H9 (cell line): ENCODE results near the gene CFAP141. TPM values are rescaled to one million over a fixed set of nuclear protein-coding genes. Genes with fewer than 3 reads are reported as not detected.

ENCODE experiments used
- DNase-seq: peaks from one replicate; pipeline ENCODE4 v3.0.0-alpha.2; 2017
- H2AFZ ChIP-seq: one replicate; pipeline ENCODE4 v1.6.1; 2013; ENCODE audit warnings: mild to moderate bottlenecking, low read length, control low read depth, moderate library complexity
- H2AK5ac ChIP-seq: 2 replicates; pipeline ENCODE4 v1.6.1; 2013; ENCODE audit warnings: low read length, control low read depth, mixed read lengths; ENCODE audit not compliant: insufficient read length
- H2BK120ac ChIP-seq: one replicate; pipeline ENCODE4 v1.6.1; 2013; ENCODE audit warnings: low read depth, mild to moderate bottlenecking, low read length, control low read depth, inconsistent platforms; ENCODE audit not compliant: poor library complexity, severe bottlenecking
- H2BK12ac ChIP-seq: 2 replicates; pipeline ENCODE4 v1.6.1; 2013; ENCODE audit warnings: low read length, control low read depth, mixed read lengths, low read depth; ENCODE audit not compliant: insufficient read length
- H2BK15ac ChIP-seq: 2 replicates; pipeline ENCODE4 v1.6.1; 2013; ENCODE audit warnings: low read depth, low read length, control low read depth
- H2BK20ac ChIP-seq: one replicate; pipeline ENCODE4 v1.6.1; 2013; ENCODE audit warnings: low read depth, mild to moderate bottlenecking, low read length, control low read depth, inconsistent platforms; ENCODE audit not compliant: poor library complexity, severe bottlenecking
- H2BK5ac ChIP-seq: 2 replicates; pipeline ENCODE4 v1.6.1; 2013; ENCODE audit warnings: low read length, control low read depth, mixed read lengths; ENCODE audit not compliant: insufficient read length
- H3K14ac ChIP-seq: 2 replicates; pipeline ENCODE4 v1.6.1; 2013; ENCODE audit warnings: low read length, control low read depth; ENCODE audit not compliant: insufficient read depth
- H3K18ac ChIP-seq: 2 replicates; pipeline ENCODE4 v1.6.1; 2013; ENCODE audit warnings: low read depth, mild to moderate bottlenecking, mixed read lengths, low read length, control low read depth; ENCODE audit not compliant: insufficient read length
- H3K23ac ChIP-seq: 2 replicates; pipeline ENCODE4 v1.6.1; 2013; ENCODE audit warnings: low read length, control low read depth, mixed read lengths, low read depth; ENCODE audit not compliant: insufficient read length
- H3K23me2 ChIP-seq: 2 replicates; pipeline ENCODE4 v1.6.1; 2013; ENCODE audit warnings: low read depth, mild to moderate bottlenecking, mixed read lengths, low read length, control low read depth; ENCODE audit not compliant: insufficient read length, poor library complexity, severe bottlenecking
- H3K27ac ChIP-seq: 2 replicates; pipeline ENCODE4 v1.5.1; 2013; ENCODE audit warnings: low read length, control low read depth, mixed read lengths, low read depth; ENCODE audit not compliant: insufficient read length
- H3K27me3 ChIP-seq: 2 replicates; pipeline ENCODE4 v1.6.1; 2013; ENCODE audit warnings: low read length, control low read depth, inconsistent platforms; ENCODE audit not compliant: insufficient read depth
- H3K4ac ChIP-seq: 2 replicates; pipeline ENCODE4 v1.6.1; 2013; ENCODE audit warnings: low read depth, mild to moderate bottlenecking, control low read depth, inconsistent platforms, low read length, moderate library complexity
- H3K4me1 ChIP-seq: 2 replicates; pipeline ENCODE4 v1.6.1; 2013; ENCODE audit warnings: low read length, control low read depth, inconsistent platforms; ENCODE audit not compliant: insufficient read depth
- H3K4me2 ChIP-seq: 2 replicates; pipeline ENCODE4 v1.6.1; 2013; ENCODE audit warnings: low read length, control low read depth, mixed read lengths; ENCODE audit not compliant: insufficient read length, insufficient read depth
- H3K56ac ChIP-seq: 2 replicates; pipeline ENCODE4 v1.6.1; 2013; ENCODE audit warnings: low read depth, mild to moderate bottlenecking, mixed read lengths, low read length, control low read depth; ENCODE audit not compliant: insufficient read length
- H3K79me1 ChIP-seq: 2 replicates; pipeline ENCODE4 v1.6.1; 2013; ENCODE audit warnings: low read depth, mild to moderate bottlenecking, moderate library complexity, low read length, control low read depth, inconsistent platforms; ENCODE audit not compliant: insufficient read depth, poor library complexity, severe bottlenecking
- H3K79me2 ChIP-seq: 2 replicates; pipeline ENCODE4 v1.6.1; 2013; ENCODE audit warnings: low read length, control low read depth, inconsistent platforms; ENCODE audit not compliant: insufficient read depth
- H3K9ac ChIP-seq: 2 replicates; pipeline ENCODE4 v1.6.1; 2013; ENCODE audit warnings: low read length, control low read depth, mixed read lengths; ENCODE audit not compliant: insufficient read length; ENCODE audit errors: extremely low read depth
- H3K9me3 ChIP-seq: one replicate; pipeline ENCODE4 v1.6.1; 2013; ENCODE audit warnings: low read depth, low read length, inconsistent platforms; ENCODE audit not compliant: control insufficient read depth
- H3T11ph ChIP-seq: one replicate; pipeline ENCODE4 v1.6.1; 2013; ENCODE audit warnings: mild to moderate bottlenecking, low read length, control low read depth, inconsistent platforms
- H4K20me1 ChIP-seq: one replicate; pipeline ENCODE4 v1.6.1; 2013; ENCODE audit not compliant: control insufficient read depth, insufficient read length, insufficient read depth
- H4K5ac ChIP-seq: 2 replicates; pipeline ENCODE4 v1.6.1; 2013; ENCODE audit warnings: low read depth, mild to moderate bottlenecking, mixed read lengths, low read length, control low read depth; ENCODE audit not compliant: insufficient read length
- H4K8ac ChIP-seq: replicated peaks from 2 replicates; pipeline ENCODE4 v1.6.1; 2013; ENCODE audit warnings: low read length, control low read depth, mixed read lengths, low read depth; ENCODE audit not compliant: insufficient read length
- H4K91ac ChIP-seq: 2 replicates; pipeline ENCODE4 v1.6.1; 2013; ENCODE audit warnings: low read depth, mild to moderate bottlenecking, moderate library complexity, mixed read lengths, low read length, control low read depth; ENCODE audit not compliant: insufficient read length
- H3K27ac Mint-ChIP-seq, 3 experiments: 2 replicates in 2 of 3; 3 replicates in 1 of 3; pipeline ENCODE4 v1.8.0; 2020 to 2021; ENCODE audit warnings: mixed read lengths in 3 of 3, mild to moderate bottlenecking in 1 of 3, moderate library complexity in 1 of 3
- H3K27me3 Mint-ChIP-seq: 2 replicates; pipeline ENCODE4 v1.8.0; 2021; ENCODE audit warnings: low read depth, mild to moderate bottlenecking, moderate library complexity, mixed read lengths
- H3K36me3 Mint-ChIP-seq, 3 experiments: 2 replicates in 2 of 3; 3 replicates in 1 of 3; pipeline ENCODE4 v1.8.0; 2020 to 2021; ENCODE audit warnings: low read depth in 3 of 3, mixed read lengths in 3 of 3; ENCODE audit not compliant: insufficient read depth in 1 of 3
- H3K4me1 Mint-ChIP-seq, 2 experiments: 2 replicates each; pipeline ENCODE4 v1.8.0; 2020; ENCODE audit warnings: mixed read lengths in 2 of 2
- H3K4me3 Mint-ChIP-seq, 2 experiments: 2 replicates in 1 of 2; 3 replicates in 1 of 2; pipeline ENCODE4 v1.8.0; 2020 to 2021; ENCODE audit warnings: mild to moderate bottlenecking in 2 of 2, mixed read lengths in 2 of 2, moderate library complexity in 1 of 2
- H3K9me3 Mint-ChIP-seq, 2 experiments: 2 replicates in 1 of 2; 3 replicates in 1 of 2; pipeline ENCODE4 v1.8.0; 2020; ENCODE audit warnings: mild to moderate bottlenecking in 2 of 2, mixed read lengths in 2 of 2, moderate library complexity in 1 of 2
- WGBS: extraction: QIAGEN DNeasy Blood & Tissue Kit; methylation state at CpG from one replicate; pipeline ENCODE4 v1.1.7; 2013; ENCODE audit warnings: missing lambda C conversion rate, low lambda C conversion rate, mixed read lengths; ENCODE audit not compliant: insufficient read length; ENCODE audit errors: extremely low coverage; 5-methylcytosine and 5-hydroxymethylcytosine counted together
- total RNA-seq: library from RNA; stranded (reverse); gene quantifications from 2 replicates; pipeline ENCODE4 v1.2.1, GENCODE V29; 2021
- TF ChIP-seq, protein P1 (sequence below): fragments of 200-600 bp; sonication (generic); conservative IDR thresholded peaks from 3 replicates; pipeline ENCODE4 v1.8.0; 2021; ENCODE audit warnings: antibody characterized with exemption, mild to moderate bottlenecking

The CFAP141 gene
- total RNA-seq, 1 experiment from 2014 or later, result not detected

DNA sequence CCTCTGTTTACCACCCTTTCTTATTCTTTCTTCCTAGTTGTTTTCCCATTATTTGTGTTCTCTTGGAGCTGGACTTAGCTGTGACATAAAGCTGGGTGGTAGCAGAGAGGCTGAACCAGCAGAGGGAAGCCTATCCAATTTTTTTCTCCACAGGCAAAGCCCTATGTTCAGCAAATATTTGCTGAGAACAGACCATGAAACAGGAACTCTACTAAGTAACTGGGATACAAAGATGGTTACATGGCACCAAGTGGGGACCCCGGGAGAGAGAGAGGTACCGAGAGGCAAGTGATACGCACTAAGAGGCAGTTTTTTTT lies 6.6 kb downstream of the CFAP141 start:
- Histone ChIP-seq H2BK120ac (no peak overlapping the region), H2BK20ac (no peak overlapping the region), H4K8ac (no peak overlapping the region), H4K5ac (no peak overlapping the region), H3K9me3 (no peaks in the 10 kb centered on the region), H3K23ac (no peak overlapping the region), H3K4me2 (peak overlapping the region; percentile 7), H3K18ac (no peak overlapping the region), H3K4me1 (peaks cover 2% of the 10 kb centered on the region; the same call in 1 of the 2 replicates), H3K4ac (no peak overlapping the region), H3K23me2 (no peaks in the 10 kb centered on the region), H3K79me2 (no peaks in the 10 kb centered on the region), H2BK15ac (no peak overlapping the region), H2AFZ (peak overlapping the region; percentile 18), H3K14ac (no peak overlapping the region), H3K27ac (no peak overlapping the region), H2BK12ac (no peak overlapping the region), H2AK5ac (no peak overlapping the region), H2BK5ac (no peak overlapping the region), H3K79me1 (no peaks in the 10 kb centered on the region), H3K9ac (no peak overlapping the region), H4K20me1 (no peaks in the 10 kb centered on the region), H3K27me3 (no peaks in the 10 kb centered on the region; the same call in 1 of the 2 replicates), H3K56ac (no peak overlapping the region), H4K91ac (no peak overlapping the region), H3T11ph (no peak overlapping the region)
- no peak for DNase-seq
- no CpG with 5 or more reads among the region's 3 CpGs for WGBS
- TF ChIP-seq, protein P1, sequence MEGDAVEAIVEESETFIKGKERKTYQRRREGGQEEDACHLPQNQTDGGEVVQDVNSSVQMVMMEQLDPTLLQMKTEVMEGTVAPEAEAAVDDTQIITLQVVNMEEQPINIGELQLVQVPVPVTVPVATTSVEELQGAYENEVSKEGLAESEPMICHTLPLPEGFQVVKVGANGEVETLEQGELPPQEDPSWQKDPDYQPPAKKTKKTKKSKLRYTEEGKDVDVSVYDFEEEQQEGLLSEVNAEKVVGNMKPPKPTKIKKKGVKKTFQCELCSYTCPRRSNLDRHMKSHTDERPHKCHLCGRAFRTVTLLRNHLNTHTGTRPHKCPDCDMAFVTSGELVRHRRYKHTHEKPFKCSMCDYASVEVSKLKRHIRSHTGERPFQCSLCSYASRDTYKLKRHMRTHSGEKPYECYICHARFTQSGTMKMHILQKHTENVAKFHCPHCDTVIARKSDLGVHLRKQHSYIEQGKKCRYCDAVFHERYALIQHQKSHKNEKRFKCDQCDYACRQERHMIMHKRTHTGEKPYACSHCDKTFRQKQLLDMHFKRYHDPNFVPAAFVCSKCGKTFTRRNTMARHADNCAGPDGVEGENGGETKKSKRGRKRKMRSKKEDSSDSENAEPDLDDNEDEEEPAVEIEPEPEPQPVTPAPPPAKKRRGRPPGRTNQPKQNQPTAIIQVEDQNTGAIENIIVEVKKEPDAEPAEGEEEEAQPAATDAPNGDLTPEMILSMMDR, result no peak
- Mint-ChIP-seq H3K4me3 (no peak overlapping the region), H3K9me3 (no peaks in the 10 kb centered on the region), H3K4me1 (peaks cover 4% of the 10 kb centered on the region in 2 experiments; a peak in 3 of 4 replicates), H3K27me3 (no peaks in the 10 kb centered on the region), H3K36me3 (no peaks in the 10 kb centered on the region), H3K27ac (no peak overlapping the region)
